ENCODE measurements around the gene RSBN1L.
"Not testable (repeated sequence)": the region's sequence is repeated elsewhere in the genome, so short reads cannot be mapped to it uniquely, and the experiment has no call there.

The RSBN1L gene

GRCh38 chr7:77778535-77778934 lies 82.3 kb downstream of the RSBN1L start:
- no peak for DNase-seq

- no peak for DNase-seq
Observed at GRCh38 chr7:77782383-77782782, 86.1 kb downstream of the RSBN1L start.

GRCh38 chr7:77783111-77783510 lies 86.9 kb downstream of the RSBN1L start:
- DNase-seq = no peak

- DNase-seq = peak; percentile 61
Observed at GRCh38 chr7:77783545-77783944, 87.3 kb downstream of the RSBN1L start.

GRCh38 chr7:77784426-77784825 lies 88.2 kb downstream of the RSBN1L start:
- DNase-seq = not testable (repeated sequence)

GRCh38 chr7:77786018-77786417 lies 89.8 kb downstream of the RSBN1L start:
- no peak for DNase-seq

GRCh38 chr7:77786741-77787140 lies 90.5 kb downstream of the RSBN1L start:
- DNase-seq = no peak

- no peak for DNase-seq
Observed at GRCh38 chr7:77788327-77788902, 92.2 kb downstream of the RSBN1L start.

- peak; percentile 82 for DNase-seq
Observed at GRCh38 chr7:77791336-77791735, 95.1 kb downstream of the RSBN1L start.

GRCh38 chr7:77791956-77792355 lies 95.7 kb downstream of the RSBN1L start:
- no peak for DNase-seq

GRCh38 chr7:77794000-77794399 lies 97.7 kb downstream of the RSBN1L start:
- no peak for DNase-seq

GRCh38 chr7:77796109-77796508 lies 99.8 kb downstream of the RSBN1L start:
- DNase-seq = no peak

GRCh38 chr7:77796960-77797359 lies 100.7 kb downstream of the RSBN1L start:
- no peak for DNase-seq

- DNase-seq = no peak
Observed at GRCh38 chr7:77797734-77798393, 101.6 kb downstream of the RSBN1L start.

GRCh38 chr7:77798394-77799077 lies 102.3 kb downstream of the RSBN1L start, which contains the start of the genes PHTF2 and TMEM60:
Gene PHTF2 (plus strand): TSS chr7:77798773.
Gene TMEM60 (minus strand): TSS chr7:77798434. CDS start chr7:77794373, 4,061 bp downstream.
- DNase-seq = peak; percentile 99

- DNase-seq = peak; percentile 9
Observed at GRCh38 chr7:77799078-77799964, 103.1 kb downstream of the RSBN1L start.

- DNase-seq = no peak
Observed at GRCh38 chr7:77800158-77800557, 103.9 kb downstream of the RSBN1L start.

GRCh38 chr7:77800730-77801129 lies 104.5 kb downstream of the RSBN1L start:
- no peak for DNase-seq

- no peak for DNase-seq
Observed at GRCh38 chr7:77802557-77803405, 106.5 kb downstream of the RSBN1L start.

- DNase-seq = no peak
Observed at GRCh38 chr7:77806425-77806824, 110.2 kb downstream of the RSBN1L start.

- no peak for DNase-seq
Observed at GRCh38 chr7:77808517-77808916, 112.3 kb downstream of the RSBN1L start.

All from NCI-H2029 treated with DMSO at 0.1 percent for 48 hours (cell line).